Stimulated activated CD8-positive, alpha-beta memory T cell treated with anti-CD3 and anti-CD28 coated beads, Interleukin-12 subunit alpha, Interleukin-12 subunit beta, amount 100 ng/mL, for 24 hours (primary cell): ENCODE results near the gene ZNF274.
"Not testable (repeated sequence)": the region's sequence is repeated elsewhere in the genome, so short reads cannot be mapped to it uniquely, and the experiment has no call there.

Source experiments
- DNase-seq: peaks from one replicate; pipeline ENCODE4 v3.0.0-alpha.2; 2020; ENCODE audit errors: extremely low read depth

Gene ZNF274

GRCh38 chr19:58212336-58213074, 29.6 kb downstream of the ZNF274 start:
- DNase-seq: no peak

- no peak for DNase-seq
Observed at GRCh38 chr19:58213075-58213369, 30.2 kb downstream of the ZNF274 start.

DNA sequence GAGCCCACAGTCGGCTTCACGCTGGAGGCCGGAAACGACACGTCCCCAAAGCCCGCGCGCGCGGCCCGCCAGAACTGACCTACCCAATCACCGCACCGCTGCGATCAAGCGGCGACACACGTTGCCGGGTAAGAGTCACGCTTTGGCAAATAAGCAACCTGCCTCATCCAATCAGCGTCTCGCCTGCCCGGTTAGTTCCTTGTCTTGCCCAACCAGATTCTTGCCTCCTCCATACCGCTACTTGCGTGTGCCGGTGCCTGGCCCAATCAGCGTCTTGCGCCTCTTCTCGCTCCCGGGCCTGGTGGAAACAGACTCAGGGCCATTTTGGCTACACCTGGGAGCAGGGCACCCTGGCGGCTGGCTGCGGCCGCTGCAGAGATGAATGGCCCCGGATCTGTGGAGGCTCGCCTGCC, 34.2 kb downstream of the ZNF274 start:
- DNase-seq: no peak

DNA sequence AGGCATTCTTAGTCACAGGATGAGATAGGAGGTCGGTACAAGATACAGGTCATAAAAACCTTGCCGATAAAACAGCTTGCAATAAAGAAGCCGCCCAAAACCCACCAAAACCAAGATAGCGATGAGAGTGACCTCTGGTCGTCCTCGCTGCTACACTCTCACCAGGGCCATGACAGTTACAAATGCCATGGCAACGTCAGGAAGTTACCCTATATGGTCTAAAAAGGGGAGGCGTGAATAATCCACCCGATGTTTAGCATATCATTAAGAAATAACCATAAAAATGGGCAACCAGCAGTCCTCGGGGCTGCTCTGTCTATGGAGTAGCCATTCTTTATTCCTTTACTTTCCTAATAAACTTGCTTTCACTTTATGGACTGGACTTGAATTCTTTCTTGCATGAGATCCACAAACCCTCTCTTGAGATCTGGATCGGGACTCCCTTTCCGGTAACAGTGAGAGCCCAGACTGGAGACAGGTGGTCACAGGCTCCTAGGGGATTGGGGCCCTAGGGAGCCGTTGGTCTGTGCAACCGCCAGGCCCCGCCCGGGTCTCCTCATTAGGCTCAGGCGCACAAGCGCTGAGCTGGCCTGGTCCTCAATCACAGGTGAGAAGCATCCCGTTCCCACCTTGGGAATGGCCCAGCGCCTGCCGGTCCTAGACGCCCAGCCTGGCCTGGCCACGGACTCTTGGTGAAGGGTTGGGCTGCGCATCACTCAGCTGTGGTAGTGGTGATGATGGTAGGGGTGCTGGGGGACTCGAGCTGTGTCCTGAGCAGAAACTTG, 34.9 kb downstream of the ZNF274 start:
- DNase-seq: no peak

GRCh38 chr19:58218899-58219298, 36.0 kb downstream of the ZNF274 start:
- DNase-seq: no peak

GRCh38 chr19:58227964-58228584, 45.2 kb downstream of the ZNF274 start:
- no peak for DNase-seq

- peak; percentile 39 for DNase-seq
Observed at GRCh38 chr19:58228585-58229254, 45.9 kb downstream of the ZNF274 start, which contains the start of gene ZNF544. ZNF544 (plus strand) TSS chr19:58228914; CDS start chr19:58244024, 15,110 bp downstream.

DNA sequence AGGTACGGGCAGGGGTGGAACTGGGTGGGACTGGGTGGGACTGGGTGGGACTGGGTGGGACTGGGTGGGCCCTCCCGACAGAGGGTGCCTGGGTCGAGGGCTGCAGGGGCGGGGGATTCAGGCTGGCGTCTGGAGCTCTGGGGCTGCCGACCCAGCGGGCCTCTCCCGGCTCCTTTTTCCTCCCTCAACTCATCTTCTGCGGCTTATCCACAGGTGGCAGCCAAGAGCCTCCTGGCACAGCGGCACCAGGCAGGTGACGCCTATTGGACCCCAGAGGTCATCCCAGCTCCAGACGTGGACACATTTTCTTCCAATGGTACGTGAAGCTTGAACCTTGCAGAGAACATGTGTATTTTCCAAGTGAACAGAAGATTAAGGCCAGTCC, 46.4 kb downstream of the ZNF274 start:
- DNase-seq: no peak

DNA sequence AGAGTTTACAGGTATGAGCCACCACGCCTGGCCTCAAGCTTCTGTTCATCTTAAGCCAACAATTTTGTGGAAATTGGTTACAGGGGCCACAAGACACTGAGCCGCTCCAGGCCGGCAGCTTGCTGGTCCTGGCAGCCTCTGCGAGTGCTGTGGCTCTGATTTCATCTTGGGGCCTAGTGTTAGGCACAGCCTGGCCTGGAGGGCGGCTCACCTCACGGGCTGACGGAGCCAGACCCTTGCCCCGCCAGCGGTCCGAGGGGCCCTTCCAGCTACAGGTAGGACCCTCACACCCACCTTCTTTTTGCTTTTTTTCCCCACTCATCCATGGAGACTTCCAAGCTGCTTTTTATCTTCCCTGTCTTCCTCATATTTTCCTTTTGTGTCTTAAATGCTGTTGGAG, 54.5 kb downstream of the ZNF274 start:
- no peak for DNase-seq

GRCh38 chr19:58243351-58243750, 60.5 kb downstream of the ZNF274 start:
- no peak for DNase-seq

DNA sequence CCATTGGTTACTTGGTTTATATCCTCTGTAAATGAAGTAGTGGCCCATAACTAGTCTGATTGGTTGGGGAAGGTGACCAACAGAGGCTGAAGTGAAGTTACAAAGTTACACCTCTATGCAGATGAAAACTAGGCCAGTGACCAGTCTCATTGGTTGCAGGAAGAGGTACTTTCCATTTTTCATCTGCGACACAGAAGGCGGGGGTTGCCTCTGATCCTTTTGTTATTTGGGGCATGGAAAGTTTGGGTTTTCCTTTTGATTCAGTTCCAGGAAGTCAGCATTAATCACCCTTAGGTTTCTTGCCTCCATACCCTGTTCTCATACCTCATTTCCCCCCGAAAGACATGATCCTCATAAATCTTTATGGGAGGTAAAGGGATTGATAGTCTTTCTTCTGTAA, 66.0 kb downstream of the ZNF274 start:
- DNase-seq: no peak

DNA sequence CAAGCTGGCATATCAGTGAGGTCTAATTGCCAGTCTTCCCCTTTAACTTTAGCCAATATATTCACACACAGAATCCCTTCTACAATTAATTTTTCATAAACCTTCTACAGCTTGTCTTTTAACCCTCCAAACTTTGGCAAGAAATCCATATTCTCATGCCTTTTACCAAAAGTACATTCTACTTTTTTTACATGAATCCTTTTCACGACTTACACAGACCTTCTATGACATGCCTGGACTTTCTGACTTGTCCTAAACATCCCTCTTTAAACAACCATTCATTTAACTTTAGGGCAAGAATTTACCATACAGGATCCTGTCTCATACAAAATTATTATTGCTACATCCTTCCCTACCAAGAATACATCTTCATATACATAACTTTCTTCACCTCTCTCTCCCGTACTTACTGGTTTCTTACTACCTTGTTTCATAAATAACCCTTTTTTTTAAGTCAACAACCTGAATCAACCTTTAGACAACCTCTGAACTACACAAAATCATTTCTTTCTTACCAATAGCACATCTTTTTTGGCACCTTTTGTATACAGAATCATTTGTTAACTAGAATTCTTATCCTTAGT, 69.3 kb downstream of the ZNF274 start:
- no peak for DNase-seq

- not testable (repeated sequence) for DNase-seq
Observed at GRCh38 chr19:58258259-58258658, 75.4 kb downstream of the ZNF274 start.

DNA sequence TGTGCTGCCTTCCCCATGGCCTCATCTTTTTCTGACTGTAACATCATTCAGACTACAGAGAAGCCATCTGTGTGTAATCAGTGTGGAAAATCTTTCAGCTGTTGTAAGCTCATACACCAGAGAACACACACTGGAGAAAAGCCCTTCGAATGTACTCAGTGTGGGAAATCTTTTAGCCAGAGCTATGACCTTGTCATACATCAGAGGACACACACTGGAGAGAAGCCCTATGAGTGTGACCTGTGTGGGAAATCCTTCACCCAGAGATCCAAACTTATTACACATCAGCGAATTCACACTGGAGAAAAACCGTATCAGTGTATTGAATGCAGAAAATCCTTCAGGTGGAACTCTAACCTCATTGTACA, 78.7 kb downstream of the ZNF274 start:
- no peak for DNase-seq

DNA sequence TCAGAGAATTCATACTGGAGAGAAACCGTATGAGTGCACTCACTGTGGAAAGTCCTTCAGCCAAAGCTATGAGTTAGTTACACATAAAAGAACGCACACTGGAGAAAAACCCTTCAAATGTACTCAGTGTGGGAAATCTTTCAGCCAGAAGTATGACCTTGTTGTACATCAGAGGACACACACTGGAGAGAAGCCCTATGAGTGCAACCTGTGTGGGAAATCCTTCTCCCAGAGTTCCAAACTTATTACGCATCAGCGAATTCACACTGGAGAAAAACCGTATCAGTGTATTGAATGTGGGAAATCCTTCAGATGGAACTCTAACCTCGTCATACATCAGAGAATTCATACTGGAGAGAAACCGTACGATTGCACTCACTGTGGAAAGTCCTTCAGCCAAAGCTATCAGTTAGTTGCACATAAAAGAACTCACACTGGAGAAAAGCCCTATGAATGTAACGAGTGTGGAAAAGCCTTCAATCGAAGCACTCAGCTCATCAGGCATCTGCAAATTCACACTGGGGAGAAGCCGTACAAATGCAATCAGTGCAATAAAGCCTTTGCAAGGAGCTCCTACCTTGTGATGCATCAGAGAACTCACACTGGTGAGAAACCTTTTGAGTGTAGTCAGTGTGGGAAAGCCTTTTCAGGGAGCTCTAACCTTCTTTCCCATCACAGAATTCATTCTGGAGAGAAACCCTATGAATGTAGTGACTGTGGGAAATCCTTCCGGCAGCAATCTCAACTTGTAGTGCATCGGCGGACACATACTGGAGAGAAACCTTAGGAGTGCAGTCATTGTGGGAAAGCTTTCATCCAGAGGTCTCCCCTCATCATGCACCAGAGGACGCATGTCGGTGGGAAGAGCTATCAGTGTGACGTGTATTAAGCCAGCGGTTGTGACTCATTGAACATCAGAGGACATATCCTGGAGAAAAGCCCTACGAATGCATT, 79.4 kb downstream of the ZNF274 start:
- no peak for DNase-seq

- DNase-seq: no peak
Observed at GRCh38 chr19:58262922-58263296, 80.0 kb downstream of the ZNF274 start.
